Keratinocyte (primary cell): Measurements from ENCODE around the gene OR6C75.

ENCODE experiments used
- CTCF ChIP-seq, 3 experiments: IDR thresholded peaks in 1 of 3; conservative IDR thresholded peaks in 1 of 3; optimal IDR thresholded peaks in 1 of 3; 2 replicates in 2 of 3; 3 replicates in 1 of 3; pipeline versions ENCODE3 to v1.5.1; 2011; ENCODE audit warnings: low read length in 3 of 3, mild to moderate bottlenecking in 3 of 3, moderate library complexity in 2 of 3, control low read depth in 1 of 3, inconsistent platforms in 1 of 3; ENCODE audit not compliant: insufficient read depth in 2 of 3; ENCODE audit errors: extremely low read depth in 1 of 3
- EZH2 ChIP-seq: IDR thresholded peaks from one replicate; pipeline ENCODE4 v1.6.1; 2012; ENCODE audit warnings: inconsistent platforms, mild to moderate bottlenecking, low read length, moderate library complexity

GRCh38 chr12:55407866-55408265, 45.1 kb downstream of the OR6C75 start:
- TF ChIP-seq CTCF (optimal IDR thresholded peaks at IDR 0.05 in 1 of 3, IDR thresholded peaks at IDR 0.05 in 1 of 3, conservative IDR thresholded peaks at IDR 0.05 in 1 of 3; ENCODE audit: extremely low read depth in 1 of 3, insufficient read depth in 2 of 3, low read length in 3 of 3) = no peak
- TF ChIP-seq EZH2 = no peak
